Esophagus muscularis mucosa (tissue), 4 donors: ENCODE results near the gene ADGRA1.

ENCODE experiments used
- EP300 ChIP-seq: sonication (generic); formaldehyde crosslinking; IDR thresholded peaks from one replicate; pipeline ENCODE4 v1.6.1; 2017; ENCODE audit warnings: antibody characterized with exemption
- POLR2A ChIP-seq: fragments of 450-650 bp; IDR thresholded peaks from one replicate; pipeline ENCODE4 v1.6.1; 2017; ENCODE audit warnings: antibody characterized with exemption, moderate library complexity, mild to moderate bottlenecking, low read depth
- POLR2AphosphoS5 ChIP-seq, 2 donors: sonication (generic); formaldehyde crosslinking; IDR thresholded peaks; one replicate each; pipeline ENCODE4 v1.6.1; 2017; ENCODE audit warnings: antibody characterized with exemption in 2 of 2
- TF ChIP-seq, protein P1 (sequence below), 3 experiments: fragments of 200-600 bp in 2 of 3; fragments of 450-650 bp in 1 of 3; sonication (generic) in 2 of 3; IDR thresholded peaks; one replicate each; pipeline ENCODE4 v1.5.1; 2017 to 2019; ENCODE audit warnings: antibody characterized with exemption in 3 of 3, mild to moderate bottlenecking in 2 of 3, moderate library complexity in 1 of 3

DNA sequence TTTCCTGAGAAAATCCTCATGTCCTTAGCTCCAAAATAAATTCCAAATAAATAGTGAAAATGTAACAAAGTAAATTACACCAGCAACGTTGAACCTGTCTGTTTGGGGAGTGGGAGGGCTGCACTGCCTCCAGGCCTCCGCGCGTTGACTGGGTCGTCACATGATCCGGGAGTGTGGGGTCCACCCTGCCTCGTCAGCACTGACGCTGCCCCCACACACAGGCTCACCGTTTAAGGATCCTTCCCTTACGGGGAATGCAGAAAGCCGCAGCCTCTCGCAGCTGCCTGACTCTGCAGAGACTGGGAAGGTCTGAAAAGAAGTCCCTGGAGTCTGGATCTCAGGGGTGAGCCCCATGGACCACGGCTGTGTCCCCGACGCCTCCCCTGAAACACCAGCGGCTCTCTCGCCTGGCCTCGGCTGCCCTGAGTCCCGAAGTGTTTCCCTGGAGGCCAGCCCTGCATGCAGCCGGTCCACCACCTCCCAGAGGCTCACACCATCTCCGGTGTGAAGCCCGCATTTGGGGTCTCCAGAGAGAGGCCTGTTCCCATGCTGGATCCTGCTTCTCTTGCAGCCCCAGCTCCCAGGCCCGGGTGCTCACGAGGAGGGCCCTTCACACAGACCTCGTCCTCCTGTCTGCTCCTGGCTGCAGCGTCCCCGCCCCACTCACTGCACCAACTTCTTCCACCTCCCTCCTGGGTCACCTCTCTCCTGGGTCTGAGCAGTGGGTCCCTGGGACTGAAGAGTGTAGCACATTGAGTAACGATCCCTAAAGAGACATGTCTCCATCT is 49.5 kb upstream of the ADGRA1 start:
- TF ChIP-seq, protein P1, sequence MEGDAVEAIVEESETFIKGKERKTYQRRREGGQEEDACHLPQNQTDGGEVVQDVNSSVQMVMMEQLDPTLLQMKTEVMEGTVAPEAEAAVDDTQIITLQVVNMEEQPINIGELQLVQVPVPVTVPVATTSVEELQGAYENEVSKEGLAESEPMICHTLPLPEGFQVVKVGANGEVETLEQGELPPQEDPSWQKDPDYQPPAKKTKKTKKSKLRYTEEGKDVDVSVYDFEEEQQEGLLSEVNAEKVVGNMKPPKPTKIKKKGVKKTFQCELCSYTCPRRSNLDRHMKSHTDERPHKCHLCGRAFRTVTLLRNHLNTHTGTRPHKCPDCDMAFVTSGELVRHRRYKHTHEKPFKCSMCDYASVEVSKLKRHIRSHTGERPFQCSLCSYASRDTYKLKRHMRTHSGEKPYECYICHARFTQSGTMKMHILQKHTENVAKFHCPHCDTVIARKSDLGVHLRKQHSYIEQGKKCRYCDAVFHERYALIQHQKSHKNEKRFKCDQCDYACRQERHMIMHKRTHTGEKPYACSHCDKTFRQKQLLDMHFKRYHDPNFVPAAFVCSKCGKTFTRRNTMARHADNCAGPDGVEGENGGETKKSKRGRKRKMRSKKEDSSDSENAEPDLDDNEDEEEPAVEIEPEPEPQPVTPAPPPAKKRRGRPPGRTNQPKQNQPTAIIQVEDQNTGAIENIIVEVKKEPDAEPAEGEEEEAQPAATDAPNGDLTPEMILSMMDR (IDR thresholded peaks at IDR 0.05), result no peak
- TF ChIP-seq EP300, result no peak
- no peak for TF ChIP-seq POLR2A
- no peak for TF ChIP-seq POLR2AphosphoS5 (IDR thresholded peaks at IDR 0.05)
